GM12865 (cell line): ENCODE data around the gene CCDC138.

Source experiments
- DNase-seq: peaks from one replicate; pipeline ENCODE4 v3.0.0; 2010; ENCODE audit warnings: low read depth
- H3K4me3 ChIP-seq: 2 replicates; pipeline ENCODE4 v1.5.1; 2011; ENCODE audit warnings: mild to moderate bottlenecking, low read depth, low read length, control low read depth
- TF ChIP-seq, protein P1 (sequence below): IDR thresholded peaks from 2 replicates; pipeline ENCODE4 v1.5.1; 2011; ENCODE audit warnings: low read length, control low read depth, low read depth, inconsistent platforms; ENCODE audit not compliant: insufficient read depth; ENCODE audit errors: missing control alignments

The CCDC138 gene

DNA sequence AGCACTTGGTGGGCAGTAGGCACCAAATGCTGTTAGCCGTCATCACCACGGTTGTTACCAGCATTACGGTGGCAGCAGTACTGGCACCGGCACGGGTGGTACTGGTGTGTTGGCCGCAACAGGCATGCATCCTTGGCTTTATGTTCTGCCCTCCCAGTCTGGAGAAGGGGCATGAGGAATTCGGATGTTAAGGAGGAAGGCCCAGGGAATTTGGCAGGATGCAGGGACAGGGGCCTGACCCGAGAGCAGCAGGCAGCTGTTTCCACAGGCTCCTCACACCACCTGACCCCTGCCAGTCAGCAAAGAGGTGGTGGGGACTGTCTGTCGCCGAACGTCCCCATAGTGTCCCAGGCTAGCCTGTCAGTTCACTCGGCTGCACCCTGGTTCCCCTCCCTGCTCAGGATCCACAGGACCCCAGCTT, 123.5 kb downstream of the CCDC138 start:
- H3K4me3 ChIP-seq: no peak overlapping the region
- TF ChIP-seq, protein P1, sequence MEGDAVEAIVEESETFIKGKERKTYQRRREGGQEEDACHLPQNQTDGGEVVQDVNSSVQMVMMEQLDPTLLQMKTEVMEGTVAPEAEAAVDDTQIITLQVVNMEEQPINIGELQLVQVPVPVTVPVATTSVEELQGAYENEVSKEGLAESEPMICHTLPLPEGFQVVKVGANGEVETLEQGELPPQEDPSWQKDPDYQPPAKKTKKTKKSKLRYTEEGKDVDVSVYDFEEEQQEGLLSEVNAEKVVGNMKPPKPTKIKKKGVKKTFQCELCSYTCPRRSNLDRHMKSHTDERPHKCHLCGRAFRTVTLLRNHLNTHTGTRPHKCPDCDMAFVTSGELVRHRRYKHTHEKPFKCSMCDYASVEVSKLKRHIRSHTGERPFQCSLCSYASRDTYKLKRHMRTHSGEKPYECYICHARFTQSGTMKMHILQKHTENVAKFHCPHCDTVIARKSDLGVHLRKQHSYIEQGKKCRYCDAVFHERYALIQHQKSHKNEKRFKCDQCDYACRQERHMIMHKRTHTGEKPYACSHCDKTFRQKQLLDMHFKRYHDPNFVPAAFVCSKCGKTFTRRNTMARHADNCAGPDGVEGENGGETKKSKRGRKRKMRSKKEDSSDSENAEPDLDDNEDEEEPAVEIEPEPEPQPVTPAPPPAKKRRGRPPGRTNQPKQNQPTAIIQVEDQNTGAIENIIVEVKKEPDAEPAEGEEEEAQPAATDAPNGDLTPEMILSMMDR: no peak
- no peak for DNase-seq

GRCh38 chr2:108910541-108911396, 124.2 kb downstream of the CCDC138 start:
- TF ChIP-seq, protein P1: no peak
- DNase-seq: no peak

DNA sequence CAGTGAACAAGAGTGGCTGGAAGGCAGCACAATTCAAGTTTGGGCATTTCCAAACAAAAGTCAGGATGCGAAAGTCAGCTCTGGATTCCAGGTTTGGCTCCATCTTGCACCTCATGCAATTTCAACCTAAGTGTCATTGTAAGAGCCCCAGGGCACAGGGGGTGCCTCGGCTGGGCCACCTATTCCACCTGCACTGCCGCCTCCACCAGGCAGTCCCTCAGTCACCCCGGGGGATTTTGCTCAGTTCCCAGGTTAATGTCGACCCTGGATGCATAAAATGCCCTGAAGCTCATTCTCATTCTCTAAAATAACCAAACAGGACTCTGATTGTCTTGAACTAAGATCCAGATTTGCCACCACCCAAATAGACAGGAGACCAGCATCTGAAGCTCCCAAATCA, 124.8 kb downstream of the CCDC138 start:
- DNase-seq: no peak
- TF ChIP-seq, protein P1: no peak

More at GRCh38 chr2:108910541-108911396, 124.2 kb downstream of the CCDC138 start:
- H3K4me3 ChIP-seq: no peak overlapping the region

GRCh38 chr2:108911807-108912628, 125.4 kb downstream of the CCDC138 start:
- no peak for DNase-seq
- TF ChIP-seq, protein P1: no peak
- no peak overlapping the region for H3K4me3 ChIP-seq

More for the DNA sequence above, 124.8 kb downstream of the CCDC138 start:
- no peak overlapping the region for H3K4me3 ChIP-seq

DNA sequence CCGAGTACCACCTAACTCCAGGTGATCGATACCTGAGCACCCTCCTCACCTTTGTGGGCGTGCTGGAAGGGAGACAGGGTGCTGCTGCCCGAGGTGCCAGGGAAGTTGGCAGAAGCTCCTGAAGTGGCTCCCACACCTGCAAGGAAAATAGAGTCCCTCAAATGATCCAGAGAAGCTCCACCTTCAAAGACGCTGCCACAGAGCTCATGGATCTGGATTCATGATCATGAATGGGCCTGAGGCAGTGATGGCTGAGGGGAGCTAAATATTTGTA, 126.0 kb downstream of the CCDC138 start:
- DNase-seq: no peak
- no peak overlapping the region for H3K4me3 ChIP-seq
- TF ChIP-seq, protein P1: no peak

- no peak overlapping the region for H3K4me3 ChIP-seq
- TF ChIP-seq, protein P1: no peak
- no peak for DNase-seq
Observed at GRCh38 chr2:108916122-108916795, 129.7 kb downstream of the CCDC138 start.
